ENCODE results near the gene PKN1.

- TF ChIP-seq CTCF (IDR thresholded peaks at IDR 0.05) (no peak), POLR2A (IDR thresholded peaks at IDR 0.05) (no peak)
Observed at GRCh38 chr19:14467816-14468215, 34.7 kb downstream of the PKN1 start.
